Gastrocnemius medialis (tissue), 4 donors: ENCODE measurements around the gene ITCH.

Experiments used
- CTCF ChIP-seq, 5 experiments: fragments of 450-650 bp in 3 of 5; fragments of 200-600 bp in 2 of 5; sonication (generic) in 2 of 5; IDR thresholded peaks in 4 of 5; conservative IDR thresholded peaks in 1 of 5; 1 replicate in 4 of 5; 2 replicates in 1 of 5; pipeline ENCODE4 v1.5.1; 2016 to 2019; ENCODE audit warnings: antibody characterized with exemption in 5 of 5, mild to moderate bottlenecking in 3 of 5, moderate library complexity in 3 of 5
- POLR2A ChIP-seq, 2 donors: fragments of 450-650 bp; IDR thresholded peaks; one replicate each; pipeline ENCODE4 v1.6.1; 2017; ENCODE audit warnings: antibody characterized with exemption in 2 of 2, mild to moderate bottlenecking in 2 of 2, moderate library complexity in 2 of 2

- TF ChIP-seq CTCF (IDR thresholded peaks at IDR 0.05 in 4 of 5, conservative IDR thresholded peaks at IDR 0.05 in 1 of 5): no peak
- no peak for TF ChIP-seq POLR2A (IDR thresholded peaks at IDR 0.05)
Measured at GRCh38 chr20:34388678-34389077, 25.6 kb downstream of the ITCH start.
